Limb (tissue), 2 donors: Measurements from ENCODE around the gene IQCH.

Source experiments
- DNase-seq, 2 donors: peaks; one replicate each; pipeline ENCODE4 v3.0.0-alpha.2; 2016; ENCODE audit errors: extremely low spot score in 2 of 2

IQCH gene

GRCh38 chr15:67254238-67255175, at the start of gene IQCH, which contains the start of gene AAGAB:
TSS of gene IQCH (plus strand) at chr15:67254786. CDS start at chr15:67254897, 111 bp downstream.
TSS of gene AAGAB (minus strand) at chr15:67254661. CDS start at chr15:67254631, 30 bp downstream.
- peak; percentile 96 to 100 for DNase-seq

GRCh38 chr15:67207555-67208207, 46.9 kb upstream of the IQCH start:
- no peak for DNase-seq

GRCh38 chr15:67208396-67208795, 46.2 kb upstream of the IQCH start:
- no peak for DNase-seq

- DNase-seq = no peak
Measured at GRCh38 chr15:67210555-67211168, 43.9 kb upstream of the IQCH start.

- DNase-seq = no peak
Measured at GRCh38 chr15:67212684-67213367, 41.8 kb upstream of the IQCH start.

- no peak for DNase-seq
Measured at GRCh38 chr15:67215102-67215501, 39.5 kb upstream of the IQCH start.

- DNase-seq = no peak
Measured at GRCh38 chr15:67216859-67217258, 37.7 kb upstream of the IQCH start.

- no peak for DNase-seq
Measured at GRCh38 chr15:67218428-67218827, 36.2 kb upstream of the IQCH start.

- DNase-seq = no peak
Measured at GRCh38 chr15:67219288-67219687, 35.3 kb upstream of the IQCH start.

GRCh38 chr15:67224889-67225288, 29.7 kb upstream of the IQCH start:
- no peak for DNase-seq

GRCh38 chr15:67225336-67225735, 29.2 kb upstream of the IQCH start:
- no peak for DNase-seq

GRCh38 chr15:67227431-67227830, 27.2 kb upstream of the IQCH start:
- no peak for DNase-seq

- DNase-seq = no peak
Measured at GRCh38 chr15:67227846-67228245, 26.7 kb upstream of the IQCH start.

GRCh38 chr15:67228286-67228685, 26.3 kb upstream of the IQCH start:
- DNase-seq = no peak

GRCh38 chr15:67230504-67230903, 24.1 kb upstream of the IQCH start:
- DNase-seq = no peak

GRCh38 chr15:67232591-67232990, 22.0 kb upstream of the IQCH start:
- no peak for DNase-seq

GRCh38 chr15:67240235-67241131, 14.1 kb upstream of the IQCH start:
- DNase-seq = no peak

- no peak for DNase-seq
Measured at GRCh38 chr15:67241132-67241855, 13.3 kb upstream of the IQCH start.

GRCh38 chr15:67242708-67243111, 11.9 kb upstream of the IQCH start:
- peak in 1 of 2 donors; percentile 52 for DNase-seq

- no peak for DNase-seq
Measured at GRCh38 chr15:67244971-67245478, 9.6 kb upstream of the IQCH start.
